Ascending aorta (tissue), 2 donors: ENCODE results near the gene TIMP2. TPM values are rescaled to one million over a fixed set of nuclear protein-coding genes. Genes with fewer than 3 reads are reported as not detected.
A peak's percentile ranks its signal among the peaks of the same experiment; 100 is the strongest.

Source experiments
- DNase-seq, 2 donors: peaks; one replicate each; pipeline ENCODE4 v3.0.0-alpha.2; 2019; ENCODE audit warnings: low spot score in 2 of 2
- H3K27ac ChIP-seq, 2 donors: fragments of 200-600 bp; sonication (generic); one replicate each; pipeline ENCODE4 v1.5.1; 2016 to 2017; ENCODE audit warnings: mild to moderate bottlenecking in 1 of 2
- H3K27me3 ChIP-seq: fragments of 200-600 bp; sonication (generic); one replicate; pipeline ENCODE4 v1.5.1; 2017
- H3K36me3 ChIP-seq, 2 donors: fragments of 200-600 bp; sonication (generic); one replicate each; pipeline ENCODE4 v1.5.1; 2016
- H3K4me1 ChIP-seq, 2 donors: fragments of 200-600 bp; sonication (generic); one replicate each; pipeline ENCODE4 v1.5.1; 2016 to 2017; ENCODE audit warnings: mild to moderate bottlenecking in 1 of 2
- H3K4me3 ChIP-seq, 2 donors: fragments of 200-600 bp; sonication (generic); one replicate each; pipeline ENCODE4 v1.5.1; 2016 to 2017; ENCODE audit warnings: mild to moderate bottlenecking in 1 of 2
- H3K9me3 ChIP-seq, 2 donors: fragments of 200-600 bp; sonication (generic); one replicate each; pipeline ENCODE4 v1.5.1; 2016
- CTCF ChIP-seq, 3 experiments: fragments of 200-600 bp in 2 of 3; fragments of 450-650 bp in 1 of 3; sonication (generic) in 2 of 3; IDR thresholded peaks; one replicate each; pipeline ENCODE4 v1.5.1; 2016 to 2019; ENCODE audit warnings: antibody characterized with exemption in 3 of 3, mild to moderate bottlenecking in 1 of 3, moderate library complexity in 1 of 3
- intact Hi-C: fragments of 100-400 bp; cut with DNase I; formaldehyde crosslinking; loops from one replicate; pipeline ENCODE4 v1.15.1; 2023
- total RNA-seq: library from RNA; depleted of rRNA; stranded (reverse); fragments of >200 nt; gene quantifications from one replicate; pipeline ENCODE4 v1.1.0, GENCODE V29; 2016

TIMP2 gene
- total RNA-seq, result 278 TPM

GRCh38 chr17:78925234-78925633 lies at the start of gene TIMP2:
TSS of gene TIMP2 (minus strand) at chr17:78925387. CDS start at chr17:78925088, 299 bp downstream.
- Histone ChIP-seq H3K4me1 (peaks cover 25 to 55% of the 10 kb centered on the region in 2 donors), H3K9me3 (no peaks in the 10 kb centered on the region), H3K27ac (peak within 1 kb of the TSS; percentile 92 to 96), H3K4me3 (peak within 1 kb of the TSS; percentile 94 to 98), H3K36me3 (no peaks in the 10 kb centered on the region), H3K27me3 (no peaks in the 10 kb centered on the region)
- TF ChIP-seq CTCF (IDR thresholded peaks at IDR 0.05), result peak in 1 of 3 experiments; percentile 8
- peak; percentile 43 to 90 for DNase-seq
- intact Hi-C loops, result loop anchor here (1.0 to 2.0 kb wide), 6 partner anchors 9 to 84 kb away; partner anchors contain the start of gene USP36

- DNase-seq, result no peak
- no peak for TF ChIP-seq CTCF (IDR thresholded peaks at IDR 0.05)
- H3K36me3 ChIP-seq, result peaks cover 0 to 5% of the 10 kb centered on the region in 2 donors
- peaks cover 7 to 19% of the 10 kb centered on the region in 2 donors for H3K4me1 ChIP-seq
- no peaks in the 10 kb centered on the region for H3K27me3 ChIP-seq
- H3K4me3 ChIP-seq, result no peak overlapping the region
- H3K9me3 ChIP-seq, result no peaks in the 10 kb centered on the region
- H3K27ac ChIP-seq, result no peak overlapping the region
- intact Hi-C loops, result loop anchor here (5.0 kb wide), 1 partner anchor 92 kb away; no protein-coding TSS in a partner anchor
Measured at GRCh38 chr17:78973792-78974520, 48.8 kb upstream of the TIMP2 start.

- TF ChIP-seq CTCF (IDR thresholded peaks at IDR 0.05), result no peak
- H3K27ac ChIP-seq, result no peak overlapping the region
- DNase-seq, result no peak
Measured at GRCh38 chr17:78973196-78973595, 48.0 kb upstream of the TIMP2 start.

GRCh38 chr17:78972507-78973105 lies 47.4 kb upstream of the TIMP2 start:
- no peak for TF ChIP-seq CTCF (IDR thresholded peaks at IDR 0.05)
- intact Hi-C loops, result loop anchor here (5.0 kb wide), 1 partner anchor 90 kb away; no protein-coding TSS in a partner anchor
- no peaks in the 10 kb centered on the region for H3K27me3 ChIP-seq
- no peak overlapping the region for H3K4me3 ChIP-seq
- H3K4me1 ChIP-seq, result peaks cover 7 to 9% of the 10 kb centered on the region in 2 donors
- DNase-seq, result no peak
- no peak overlapping the region for H3K27ac ChIP-seq
- H3K9me3 ChIP-seq, result no peaks in the 10 kb centered on the region
- peaks cover 0 to 7% of the 10 kb centered on the region in 2 donors for H3K36me3 ChIP-seq

More at GRCh38 chr17:78973196-78973595, 48.0 kb upstream of the TIMP2 start:
- no peaks in the 10 kb centered on the region for H3K27me3 ChIP-seq
- intact Hi-C loops, result loop anchor here (5.0 kb wide), 1 partner anchor 91 kb away; no protein-coding TSS in a partner anchor
- peaks cover 7 to 12% of the 10 kb centered on the region in 2 donors for H3K4me1 ChIP-seq
- H3K9me3 ChIP-seq, result no peaks in the 10 kb centered on the region
- peaks cover 0 to 7% of the 10 kb centered on the region in 2 donors for H3K36me3 ChIP-seq
- H3K4me3 ChIP-seq, result no peak overlapping the region

- peaks cover 7 to 9% of the 10 kb centered on the region in 2 donors for H3K4me1 ChIP-seq
- DNase-seq, result no peak
- TF ChIP-seq CTCF (IDR thresholded peaks at IDR 0.05), result no peak
- intact Hi-C loops, result loop anchor here (1.0 to 5.0 kb wide), 5 partner anchors 33 to 131 kb away; partner anchors contain the start of genes TIMP2 and USP36
- H3K4me3 ChIP-seq, result peak overlapping the region in 1 of 2 donors; percentile 10
- H3K27me3 ChIP-seq, result no peaks in the 10 kb centered on the region
- H3K36me3 ChIP-seq, result peaks cover 0 to 7% of the 10 kb centered on the region in 2 donors
- H3K27ac ChIP-seq, result peak overlapping the region in 1 of 2 donors; percentile 58
- no peaks in the 10 kb centered on the region for H3K9me3 ChIP-seq
Measured at GRCh38 chr17:78971756-78972506, 46.7 kb upstream of the TIMP2 start.
